B cell (primary cell): Measurements from ENCODE around the gene SAMD1. TPM values are rescaled to one million over a fixed set of nuclear protein-coding genes. Genes with fewer than 3 reads are reported as not detected.

Experiments
- ATAC-seq: fragments of 200-7000 bp; cut with Tn5 transposase; one replicate; pipeline ENCODE4 v1.10.0; 2021; ENCODE audit warnings: low read depth, mild to moderate bottlenecking, moderate number of reproducible peaks, moderate library complexity
- CTCF ChIA-PET: fragments of 350-600 bp; sonication (Branson Sonifier 250); formaldehyde crosslinking; loops from one replicate; lab custom pipeline; 2021; ENCODE audit warnings: antibody characterized with exemption, inconsistent platforms; lab: Charles Lee
- POLR2A ChIA-PET: fragments of 350-600 bp; sonication (Branson Sonifier 250); formaldehyde crosslinking; loops from one replicate; lab custom pipeline; 2021; ENCODE audit warnings: antibody characterized with exemption; lab: Charles Lee
- DNase-seq: peaks from one replicate; pipeline ENCODE4 v3.0.0; 2013
- H2AFZ ChIP-seq: 2 replicates; pipeline ENCODE4 v1.6.1; 2012; ENCODE audit warnings: mild to moderate bottlenecking, low read depth, low read length; ENCODE audit not compliant: insufficient read depth, poor library complexity, severe bottlenecking
- H3K27ac ChIP-seq, 2 donors: 1 replicate in 1 of 2; 2 replicates in 1 of 2; pipeline ENCODE4 v1.5.1; 2012 to 2013; ENCODE audit warnings: low read length in 2 of 2, mild to moderate bottlenecking in 2 of 2, moderate library complexity in 1 of 2
- H3K27me3 ChIP-seq, 4 experiments: fragments of 200-600 bp in 1 of 4; sonication (generic) in 1 of 4; replicated peaks in 1 of 4; 1 replicate in 2 of 4; 2 replicates in 2 of 4; pipeline versions ENCODE4 v1.6.1 to v1.7.0; 2013 to 2016; ENCODE audit warnings: low read length in 3 of 4, mild to moderate bottlenecking in 2 of 4, mixed read lengths in 1 of 4, moderate library complexity in 1 of 4; ENCODE audit not compliant: insufficient read depth in 4 of 4, control insufficient read depth in 3 of 4; ENCODE audit errors: control extremely low read depth in 1 of 4
- H3K36me3 ChIP-seq, 2 experiments: replicated peaks in 1 of 2; 1 replicate in 1 of 2; 2 replicates in 1 of 2; pipeline versions ENCODE4 v1.6.1 to v1.7.1; 2013; ENCODE audit warnings: low read length in 1 of 2; ENCODE audit not compliant: insufficient read depth in 2 of 2, control insufficient read depth in 1 of 2; ENCODE audit errors: control extremely low read depth in 1 of 2, extremely low read depth in 1 of 2
- H3K4me1 ChIP-seq, 2 donors: fragments of 200-600 bp in 1 of 2; sonication (generic) in 1 of 2; 1 replicate in 1 of 2; 2 replicates in 1 of 2; pipeline versions ENCODE4 v1.5.1 to v1.6.1; 2013 to 2017; ENCODE audit warnings: low read length in 2 of 2; ENCODE audit not compliant: control insufficient read depth in 2 of 2, insufficient read depth in 2 of 2
- H3K4me2 ChIP-seq: replicated peaks from 2 replicates; pipeline ENCODE3; 2012; ENCODE audit warnings: mild to moderate bottlenecking, low read depth, low read length; ENCODE audit not compliant: poor library complexity, severe bottlenecking
- H3K4me3 ChIP-seq, 5 experiments: fragments of 200-600 bp in 1 of 5; sonication (generic) in 1 of 5; 1 replicate in 3 of 5; 2 replicates in 2 of 5; pipeline versions ENCODE4 v1.5.1 to v1.7.0; 2011 to 2016; ENCODE audit warnings: low read length in 4 of 5, mild to moderate bottlenecking in 4 of 5, low read depth in 2 of 5, control low read depth in 1 of 5, moderate library complexity in 1 of 5; ENCODE audit not compliant: insufficient read depth in 1 of 5; ENCODE audit errors: control extremely low read depth in 1 of 5, extremely low read depth in 1 of 5
- H3K79me2 ChIP-seq: fragments of 200-600 bp; sonication (generic); one replicate; pipeline ENCODE4 v1.6.0; 2016; ENCODE audit warnings: low read length; ENCODE audit not compliant: control insufficient read depth, insufficient read depth
- H3K9ac ChIP-seq: fragments of 200-600 bp; sonication (generic); 2 replicates; pipeline ENCODE4 v1.6.1; 2017; ENCODE audit warnings: mild to moderate bottlenecking, low read length, moderate library complexity
- H3K9me3 ChIP-seq, 3 donors: one replicate each; pipeline versions ENCODE4 v1.6.1 to v1.7.1; 2013; ENCODE audit warnings: low read length in 2 of 3; ENCODE audit not compliant: control insufficient read depth in 2 of 3, insufficient read depth in 1 of 3; ENCODE audit errors: control extremely low read depth in 1 of 3
- H4K20me1 ChIP-seq: 2 replicates; pipeline ENCODE4 v1.6.0; 2012; ENCODE audit warnings: mild to moderate bottlenecking, low read length; ENCODE audit not compliant: insufficient read depth, control insufficient read depth, poor library complexity, severe bottlenecking
- H3K27ac Mint-ChIP-seq: one replicate; pipeline ENCODE4 v1.8.0; 2021; ENCODE audit warnings: mixed read lengths
- H3K27me3 Mint-ChIP-seq: one replicate; pipeline ENCODE4 v1.8.0; 2021; ENCODE audit warnings: mixed read lengths
- H3K4me1 Mint-ChIP-seq: one replicate; pipeline ENCODE4 v1.8.0; 2021; ENCODE audit warnings: mixed read lengths
- H3K4me3 Mint-ChIP-seq: one replicate; pipeline ENCODE4 v1.8.0; 2021; ENCODE audit warnings: mixed read lengths
- H3K9me3 Mint-ChIP-seq: one replicate; pipeline ENCODE4 v1.8.0; 2022; ENCODE audit warnings: mixed read lengths; ENCODE audit not compliant: insufficient read depth
- EZH2 ChIP-seq: IDR thresholded peaks from 2 replicates; pipeline ENCODE4 v1.6.1; 2012; ENCODE audit warnings: borderline replicate concordance, low read depth, mild to moderate bottlenecking, moderate library complexity, low read length; ENCODE audit not compliant: insufficient read depth, poor library complexity, severe bottlenecking
- WGBS: methylation state at CpG from one replicate; pipeline ENCODE4 v1.1.5; 2013; ENCODE audit warnings: missing lambda C conversion rate; ENCODE audit not compliant: insufficient coverage; 5-methylcytosine and 5-hydroxymethylcytosine counted together
- intact Hi-C: fragments of 100-400 bp; cut with micrococcal nuclease; formaldehyde crosslinking; loops from one replicate; pipeline ENCODE4 v1.10.0; 2022
- polyA plus RNA-seq: library from polyadenylated mRNA; depleted of rRNA; stranded (reverse); fragments of >200 nt; gene quantifications from 2 replicates; pipeline ENCODE4 v1.2.3, GENCODE V29; 2012
- total RNA-seq, 2 donors: library from RNA; stranded (reverse); fragments of 120-200 nt in 1 of 2; gene quantifications; 1 replicate in 1 of 2; 2 replicates in 1 of 2; pipeline versions ENCODE4 v1.2.3 to v1.2.4, GENCODE V29; 2013 to 2022
- TF ChIP-seq, protein P1 (sequence below): fragments of 200-600 bp; IDR thresholded peaks from one replicate; pipeline ENCODE4 v1.8.0; 2022; ENCODE audit warnings: antibody characterized with exemption, mild to moderate bottlenecking

The SAMD1 gene
- total and polyA plus RNA-seq, 2 donors (not counting 1 experiment from before 2014, with no cell fraction given): 17.4 to 39.2 TPM

- ChIA-PET CTCF (interaction anchor here (0.7 to 1.5 kb wide), 2 partner anchors 14 to 28 kb away, joined by 6 to 9 read pairs; partner anchors contain the start of gene ASF1B), POLR2A (interaction anchor here (0.7 kb wide), 1 partner anchor 50 kb away, joined by 8 read pairs; no protein-coding TSS in a partner anchor)
- no peaks in the 10 kb centered on the region for H4K20me1 ChIP-seq
- H3K79me2 ChIP-seq: no peaks in the 10 kb centered on the region
- H3K4me2 ChIP-seq: no peak overlapping the region
- H3K27me3 ChIP-seq: no peaks in the 10 kb centered on the region
- H3K9me3 ChIP-seq: no peaks in the 10 kb centered on the region
- Mint-ChIP-seq H3K4me1 (peaks cover 8% of the 10 kb centered on the region), H3K9me3 (no peaks in the 10 kb centered on the region), H3K4me3 (no peak overlapping the region), H3K27ac (no peak overlapping the region), H3K27me3 (no peaks in the 10 kb centered on the region)
- WGBS: 94% methylated on average over 4 of the region's 6 CpGs
- no peak overlapping the region for H3K4me3 ChIP-seq
- TF ChIP-seq, protein P1, sequence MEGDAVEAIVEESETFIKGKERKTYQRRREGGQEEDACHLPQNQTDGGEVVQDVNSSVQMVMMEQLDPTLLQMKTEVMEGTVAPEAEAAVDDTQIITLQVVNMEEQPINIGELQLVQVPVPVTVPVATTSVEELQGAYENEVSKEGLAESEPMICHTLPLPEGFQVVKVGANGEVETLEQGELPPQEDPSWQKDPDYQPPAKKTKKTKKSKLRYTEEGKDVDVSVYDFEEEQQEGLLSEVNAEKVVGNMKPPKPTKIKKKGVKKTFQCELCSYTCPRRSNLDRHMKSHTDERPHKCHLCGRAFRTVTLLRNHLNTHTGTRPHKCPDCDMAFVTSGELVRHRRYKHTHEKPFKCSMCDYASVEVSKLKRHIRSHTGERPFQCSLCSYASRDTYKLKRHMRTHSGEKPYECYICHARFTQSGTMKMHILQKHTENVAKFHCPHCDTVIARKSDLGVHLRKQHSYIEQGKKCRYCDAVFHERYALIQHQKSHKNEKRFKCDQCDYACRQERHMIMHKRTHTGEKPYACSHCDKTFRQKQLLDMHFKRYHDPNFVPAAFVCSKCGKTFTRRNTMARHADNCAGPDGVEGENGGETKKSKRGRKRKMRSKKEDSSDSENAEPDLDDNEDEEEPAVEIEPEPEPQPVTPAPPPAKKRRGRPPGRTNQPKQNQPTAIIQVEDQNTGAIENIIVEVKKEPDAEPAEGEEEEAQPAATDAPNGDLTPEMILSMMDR: no peak
- TF ChIP-seq EZH2: no peak
- intact Hi-C loops: no loop called here
- peaks cover 8 to 11% of the 10 kb centered on the region in 2 donors for H3K4me1 ChIP-seq
- H3K9ac ChIP-seq: no peak overlapping the region
- DNase-seq (no peak), ATAC-seq (no peak)
- no peak overlapping the region for H3K27ac ChIP-seq
- no peak overlapping the region for H2AFZ ChIP-seq
- H3K36me3 ChIP-seq: no peaks in the 10 kb centered on the region
Observed at GRCh38 chr19:14122924-14123323, 32.4 kb upstream of the SAMD1 start.

GRCh38 chr19:14120497-14120780, 29.9 kb upstream of the SAMD1 start:
- H3K9ac ChIP-seq: no peak overlapping the region
- DNase-seq: no peak
- no peaks in the 10 kb centered on the region for H3K27me3 ChIP-seq
- no peaks in the 10 kb centered on the region for H3K9me3 ChIP-seq
- H3K36me3 ChIP-seq: no peaks in the 10 kb centered on the region
- intact Hi-C loops: no loop called here
- H2AFZ ChIP-seq: no peak overlapping the region
- H3K9me3 Mint-ChIP-seq: no peaks in the 10 kb centered on the region
- no peak overlapping the region for H3K4me3 Mint-ChIP-seq
- H3K79me2 ChIP-seq: peaks cover 19% of the 10 kb centered on the region
- no peak overlapping the region for H3K4me2 ChIP-seq
- 100% methylated on average over 6 of the region's 7 CpGs for WGBS
- H3K4me1 ChIP-seq: peaks cover 24 to 27% of the 10 kb centered on the region in 2 donors
- peaks cover 27% of the 10 kb centered on the region for H3K4me1 Mint-ChIP-seq
- H3K27ac ChIP-seq: no peak overlapping the region
- H3K4me3 ChIP-seq: no peak overlapping the region
- no peak for ATAC-seq
- ChIA-PET POLR2A (no interaction called here), CTCF (interaction anchor here (1.4 kb wide), 1 partner anchor 49 kb away, joined by 4 read pairs; no protein-coding TSS in a partner anchor)
- H4K20me1 ChIP-seq: peaks cover 18% of the 10 kb centered on the region
- H3K27me3 Mint-ChIP-seq: no peaks in the 10 kb centered on the region
- TF ChIP-seq EZH2: no peak
- TF ChIP-seq, protein P1: no peak
- H3K27ac Mint-ChIP-seq: no peak overlapping the region
